GM21825 (cell line): ENCODE measurements around the gene TTC33.
A peak's percentile ranks its signal among the peaks of the same experiment; 100 is the strongest.

Experiments used
- ATAC-seq: cut with Tn5 transposase; IDR thresholded peaks from one replicate; pipeline ENCODE4 v1.9.1; 2021; ENCODE audit warnings: mild to moderate bottlenecking, moderate library complexity; ENCODE audit not compliant: unreplicated experiment

The TTC33 gene

GRCh38 chr5:40780858-40781257 is 25.1 kb upstream of the TTC33 start:
- ATAC-seq = no peak

GRCh38 chr5:40780199-40780598 is 24.4 kb upstream of the TTC33 start:
- no peak for ATAC-seq

DNA sequence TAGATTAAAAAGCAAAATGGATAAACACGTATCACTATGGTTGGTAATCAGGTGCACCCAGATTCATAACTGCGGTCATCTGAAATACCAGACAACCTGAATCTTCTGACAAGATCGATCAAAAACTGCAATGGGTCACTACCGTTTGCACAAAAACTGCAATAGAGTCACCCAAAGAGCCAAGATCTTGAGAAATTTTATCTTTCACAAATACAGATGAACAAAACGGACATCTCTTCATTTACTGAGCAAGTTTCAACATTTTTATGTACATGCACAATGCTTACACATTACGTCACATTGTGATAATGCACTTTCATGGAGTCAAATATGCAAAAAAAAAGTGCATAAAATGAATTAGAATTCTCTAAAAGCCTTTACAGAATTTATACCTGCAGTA is 23.8 kb upstream of the TTC33 start:
- no peak for ATAC-seq

DNA sequence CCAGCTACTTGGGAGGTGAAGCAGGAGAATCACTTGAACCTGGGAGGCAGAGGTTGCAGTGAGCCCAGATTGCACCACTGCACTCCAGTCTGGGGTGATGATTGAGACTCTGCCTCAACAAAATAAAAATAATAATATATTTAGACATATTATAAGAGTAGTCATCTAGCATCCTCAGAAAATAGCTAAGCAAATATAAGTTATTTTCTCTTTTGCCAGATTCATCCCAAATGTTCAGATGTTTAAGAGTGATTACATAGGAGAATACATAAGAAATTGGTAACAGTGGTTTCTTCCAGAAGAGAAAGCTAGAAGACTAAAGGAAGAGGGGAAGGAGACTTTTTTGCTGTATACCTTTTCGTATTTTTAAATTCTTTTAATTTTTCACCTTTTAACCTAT is 22.4 kb upstream of the TTC33 start:
- no peak for ATAC-seq

DNA sequence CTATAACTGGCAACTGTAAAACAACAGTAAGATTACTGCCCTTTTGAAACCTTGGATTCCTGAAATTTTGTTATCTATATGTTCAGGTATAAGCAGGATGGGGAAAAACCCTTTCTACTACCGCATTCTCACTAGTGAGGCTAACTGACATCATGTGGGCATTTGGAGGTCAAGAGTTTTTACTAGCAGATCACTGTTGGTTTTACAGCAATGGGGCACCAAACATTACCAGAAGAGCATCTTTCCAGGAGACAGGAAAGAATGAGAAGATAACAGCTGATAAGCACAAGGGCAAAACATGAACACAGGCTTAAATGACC is 20.9 kb upstream of the TTC33 start:
- no peak for ATAC-seq

DNA sequence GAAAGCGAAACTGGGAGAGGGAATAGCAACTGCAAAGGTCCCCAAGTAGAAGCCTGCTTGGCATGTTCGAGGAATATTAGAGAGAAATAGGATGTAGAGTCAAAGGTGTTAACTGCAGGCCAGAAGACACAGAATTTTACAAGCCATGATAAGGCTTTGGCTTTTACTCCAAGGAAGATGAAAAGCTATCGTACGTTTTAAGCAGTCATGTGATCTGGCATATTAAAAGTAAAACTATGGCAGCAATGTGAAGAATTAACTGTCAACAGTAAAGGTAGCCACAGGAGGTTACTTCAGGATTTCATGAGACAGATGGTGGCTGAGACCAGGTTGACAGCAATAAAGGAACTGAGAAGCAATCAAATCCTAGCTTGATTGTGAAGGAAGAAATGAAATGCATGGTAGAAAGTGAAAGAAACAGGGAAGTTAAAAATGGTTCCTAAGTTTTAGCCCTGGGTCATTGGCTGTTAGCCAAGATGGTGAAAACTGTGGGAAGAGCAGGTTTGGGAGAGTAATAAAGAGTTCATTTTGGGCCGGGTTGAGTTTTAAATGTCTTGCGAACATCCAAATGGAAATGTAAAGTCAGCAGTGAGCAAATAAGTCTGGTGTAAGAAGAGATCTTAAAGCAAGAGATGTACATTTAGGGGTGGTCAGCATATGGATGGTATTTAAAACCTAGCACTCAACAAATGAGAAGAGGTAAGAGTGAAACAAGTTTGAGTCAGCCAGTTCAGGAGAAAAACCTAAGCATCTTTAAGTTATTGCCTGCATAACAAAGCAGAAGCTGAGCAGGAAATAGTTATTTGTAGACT is 20.3 kb upstream of the TTC33 start:
- ATAC-seq = no peak

- no peak for ATAC-seq
Measured at GRCh38 chr5:40775085-40775845, 19.5 kb upstream of the TTC33 start.

GRCh38 chr5:40774623-40775022 is 18.9 kb upstream of the TTC33 start:
- no peak for ATAC-seq

- no peak for ATAC-seq
Measured at GRCh38 chr5:40770764-40771163, 15.0 kb upstream of the TTC33 start.

DNA sequence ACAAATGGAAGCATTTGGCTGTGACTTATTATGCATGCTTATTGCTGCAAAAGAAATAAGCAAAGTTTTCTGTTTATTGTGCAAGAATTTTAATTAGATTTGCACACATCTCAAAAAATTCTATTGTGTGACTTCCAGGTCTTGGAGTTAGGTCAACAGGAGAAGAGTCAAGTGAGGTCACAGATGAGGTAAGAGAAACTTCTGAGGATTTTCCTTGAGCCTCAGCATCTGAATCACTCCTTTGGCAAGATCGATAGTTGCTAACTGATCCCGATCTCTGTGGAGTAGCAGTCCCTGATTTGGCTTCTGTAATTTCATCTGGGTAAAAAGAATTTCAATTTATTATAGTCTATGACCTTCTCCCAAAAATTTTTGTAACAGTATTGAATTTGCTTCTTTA is 6.9 kb upstream of the TTC33 start:
- ATAC-seq = no peak

DNA sequence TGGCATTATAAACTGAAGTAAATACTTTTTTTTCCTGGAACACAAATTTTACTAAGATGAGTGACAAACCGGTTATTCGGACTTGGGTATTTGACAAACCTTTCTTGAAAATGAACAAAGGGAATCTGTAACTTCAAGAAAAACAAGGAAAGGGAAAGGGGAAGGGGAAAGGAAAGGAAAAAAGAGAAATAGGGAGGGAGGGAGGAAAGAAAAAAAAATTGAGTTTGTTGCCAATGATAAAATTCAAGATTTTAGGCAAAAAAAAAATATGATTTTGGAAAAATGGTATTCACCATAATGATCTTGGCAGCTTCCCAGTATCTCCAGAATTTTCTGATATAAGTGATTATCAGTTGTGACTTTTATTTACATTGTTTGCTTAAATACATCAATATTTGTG is 1.6 kb upstream of the TTC33 start:
- ATAC-seq = no peak

GRCh38 chr5:40755093-40755406 is 711 bp downstream of the TTC33 start:
- ATAC-seq = peak; percentile 83

- ATAC-seq = peak; percentile 3
Measured at GRCh38 chr5:40754381-40755092, 1.2 kb downstream of the TTC33 start.

- no peak for ATAC-seq
Measured at GRCh38 chr5:40746703-40747102, 9.1 kb downstream of the TTC33 start.

- ATAC-seq = no peak
Measured at GRCh38 chr5:40743771-40744170, 12.0 kb downstream of the TTC33 start.

GRCh38 chr5:40738502-40738901 is 17.3 kb downstream of the TTC33 start:
- no peak for ATAC-seq

- ATAC-seq = no peak
Measured at GRCh38 chr5:40736103-40736875, 19.5 kb downstream of the TTC33 start.

DNA sequence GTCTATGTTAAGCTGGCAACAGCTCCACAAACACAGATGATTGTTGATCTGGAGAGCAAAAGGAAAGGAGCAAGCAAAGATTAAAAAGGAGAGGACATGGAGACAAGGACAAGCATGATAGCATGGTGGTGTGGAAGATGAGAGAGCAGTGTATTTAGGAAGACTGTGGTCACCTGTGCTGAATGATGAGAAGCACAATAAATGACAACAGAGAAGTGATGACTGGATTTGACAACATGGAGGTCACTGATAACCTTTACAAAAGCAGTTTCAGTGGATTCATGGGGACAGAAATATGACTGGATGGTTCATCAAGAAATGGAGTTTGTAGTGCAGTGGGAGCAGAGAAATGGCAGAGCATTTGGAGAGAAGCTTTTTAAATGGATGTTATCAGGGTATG is 20.2 kb downstream of the TTC33 start:
- ATAC-seq = no peak

- no peak for ATAC-seq
Measured at GRCh38 chr5:40734986-40735385, 20.8 kb downstream of the TTC33 start.

- ATAC-seq = no peak
Measured at GRCh38 chr5:40733879-40734563, 21.7 kb downstream of the TTC33 start.

DNA sequence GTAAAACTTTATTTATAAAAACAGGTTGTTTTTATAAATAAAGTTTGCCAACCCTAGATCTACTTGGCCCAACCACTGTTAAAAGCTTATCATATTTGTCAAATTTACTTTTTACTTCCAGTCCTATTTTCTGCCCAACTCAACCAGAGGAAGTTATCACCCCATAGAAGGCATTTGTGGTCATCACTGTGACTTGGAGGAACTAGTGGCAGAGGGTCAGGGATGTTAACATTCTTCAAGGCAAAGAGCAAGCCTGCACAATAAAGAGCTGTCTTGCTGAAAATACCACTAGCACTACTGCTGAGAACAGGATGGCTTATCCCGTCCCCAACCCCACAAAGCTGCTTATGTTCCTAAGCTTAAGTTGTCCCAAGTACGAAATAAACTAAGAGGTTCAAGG is 22.3 kb downstream of the TTC33 start:
- no peak for ATAC-seq
